GM21619 (cell line): ENCODE data around the gene DYRK1B.

Source experiments
- ATAC-seq: cut with Tn5 transposase; IDR thresholded peaks from one replicate; pipeline ENCODE4 v1.9.1; 2021; ENCODE audit not compliant: unreplicated experiment

Gene DYRK1B

DNA sequence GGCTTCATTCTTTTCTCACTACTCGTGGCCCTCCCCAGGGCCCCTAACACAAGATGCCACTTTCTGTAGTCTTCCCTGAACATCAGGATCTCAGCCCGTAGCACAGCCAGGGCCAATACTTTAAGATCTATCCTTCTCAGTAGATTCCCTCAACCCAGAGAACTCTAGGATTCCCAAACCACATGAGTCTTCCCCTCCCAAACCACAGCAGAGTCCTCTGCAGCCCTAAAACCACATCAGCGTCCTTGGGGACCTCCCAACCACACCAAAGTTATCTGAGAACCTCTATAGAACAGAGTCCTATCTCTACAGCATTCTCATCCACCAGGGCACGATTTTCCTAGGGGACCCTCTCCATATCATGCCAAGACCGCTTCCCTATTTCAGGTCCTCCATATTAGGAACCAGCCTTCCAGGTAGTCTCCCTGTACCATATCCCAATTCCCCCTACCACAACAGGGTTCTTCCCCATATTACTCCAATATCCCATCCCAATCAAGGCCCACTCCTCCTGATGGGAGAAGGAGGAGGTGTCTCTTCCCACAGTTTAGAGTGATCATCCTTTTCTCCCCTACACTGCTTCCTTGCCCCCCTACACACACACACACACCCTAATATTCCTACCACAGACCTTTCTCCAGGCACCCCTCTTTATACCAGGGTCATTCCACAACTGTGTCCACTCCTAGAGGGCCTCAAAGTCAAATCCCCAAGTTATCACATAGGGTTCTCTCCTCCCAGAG, 1.4 kb downstream of the DYRK1B start:
- no peak for ATAC-seq

DNA sequence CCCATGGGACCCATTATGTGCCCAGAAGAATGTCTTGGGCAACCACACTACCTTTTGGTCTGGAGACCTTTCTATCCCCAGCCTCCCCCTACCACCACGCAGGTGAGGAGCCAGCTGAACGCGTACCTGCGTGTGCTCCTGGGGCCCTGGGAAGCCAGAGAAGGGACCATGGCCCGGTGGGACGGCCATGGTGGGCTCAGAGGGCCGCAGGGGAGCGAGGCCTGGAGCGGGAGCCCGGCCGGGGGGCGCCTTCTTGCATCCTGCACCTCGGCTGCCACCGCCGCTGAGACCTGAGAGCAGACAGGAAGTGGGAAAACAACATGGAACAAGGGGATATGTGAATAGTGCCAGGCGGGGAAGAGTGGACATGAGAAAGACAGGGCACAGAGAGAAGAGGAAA, 2.3 kb downstream of the DYRK1B start:
- ATAC-seq = no peak

DNA sequence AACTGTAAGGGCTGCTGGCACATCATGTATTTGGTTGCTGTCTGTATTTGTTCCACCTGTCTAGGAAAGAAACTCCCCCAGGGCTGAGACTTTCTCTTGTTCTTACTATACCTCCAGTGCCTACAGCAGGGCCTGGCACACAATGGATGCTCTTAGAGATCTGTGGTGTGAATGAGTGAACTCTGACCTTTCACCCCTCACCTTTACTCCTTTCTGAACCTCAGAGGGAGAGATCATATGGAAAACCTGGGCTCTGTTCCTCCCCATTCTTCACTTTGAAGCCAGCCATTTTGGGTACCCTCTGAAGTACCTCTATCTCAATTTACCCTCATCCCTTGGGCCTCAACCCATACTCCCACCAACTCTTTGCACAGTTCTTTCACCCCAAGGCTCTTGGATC, 3.1 kb downstream of the DYRK1B start:
- ATAC-seq = no peak

GRCh38 chr19:39830406-39830805, 3.6 kb downstream of the DYRK1B start:
- no peak for ATAC-seq

GRCh38 chr19:39829702-39830275, 4.2 kb downstream of the DYRK1B start:
- ATAC-seq = no peak

DNA sequence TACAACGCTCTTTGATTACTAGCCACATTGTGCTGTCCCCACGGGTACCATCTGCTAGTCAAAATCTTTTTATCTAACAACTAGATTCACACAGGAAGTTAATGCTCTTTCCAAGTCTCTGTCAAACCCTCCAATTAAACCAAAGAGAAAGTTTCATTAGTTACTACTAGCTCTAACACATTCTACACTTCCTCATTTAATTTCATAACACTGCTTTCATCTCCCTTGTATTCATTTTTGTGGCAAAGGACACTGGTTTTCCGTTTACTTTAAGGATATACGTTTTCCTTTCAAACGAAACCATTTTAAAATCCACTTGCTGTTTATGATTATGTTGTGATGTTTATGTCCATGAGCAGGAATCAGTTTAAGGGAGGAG, 5.3 kb downstream of the DYRK1B start:
- ATAC-seq = no peak

GRCh38 chr19:39828015-39828653, 5.8 kb downstream of the DYRK1B start:
- no peak for ATAC-seq

DNA sequence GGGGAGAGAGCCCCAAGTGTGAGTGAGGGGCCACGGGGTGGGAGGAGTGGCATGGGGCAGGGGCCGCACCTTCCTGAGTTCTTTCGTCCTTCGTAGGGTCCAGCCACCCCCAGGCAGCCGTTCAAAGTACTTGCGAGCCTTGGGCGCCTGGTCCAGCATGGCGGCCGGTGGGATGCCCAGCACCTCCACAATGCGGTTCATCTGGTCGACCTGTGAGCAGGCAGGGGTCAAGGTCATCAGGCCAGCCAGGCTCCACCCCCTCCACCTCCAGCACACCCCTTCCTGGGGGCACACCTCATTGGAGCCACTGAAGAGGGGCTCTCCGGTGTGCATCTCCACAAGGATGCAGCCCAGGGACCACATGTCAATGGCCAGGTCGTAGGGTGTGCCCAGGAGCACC, 6.7 kb downstream of the DYRK1B start:
- no peak for ATAC-seq

DNA sequence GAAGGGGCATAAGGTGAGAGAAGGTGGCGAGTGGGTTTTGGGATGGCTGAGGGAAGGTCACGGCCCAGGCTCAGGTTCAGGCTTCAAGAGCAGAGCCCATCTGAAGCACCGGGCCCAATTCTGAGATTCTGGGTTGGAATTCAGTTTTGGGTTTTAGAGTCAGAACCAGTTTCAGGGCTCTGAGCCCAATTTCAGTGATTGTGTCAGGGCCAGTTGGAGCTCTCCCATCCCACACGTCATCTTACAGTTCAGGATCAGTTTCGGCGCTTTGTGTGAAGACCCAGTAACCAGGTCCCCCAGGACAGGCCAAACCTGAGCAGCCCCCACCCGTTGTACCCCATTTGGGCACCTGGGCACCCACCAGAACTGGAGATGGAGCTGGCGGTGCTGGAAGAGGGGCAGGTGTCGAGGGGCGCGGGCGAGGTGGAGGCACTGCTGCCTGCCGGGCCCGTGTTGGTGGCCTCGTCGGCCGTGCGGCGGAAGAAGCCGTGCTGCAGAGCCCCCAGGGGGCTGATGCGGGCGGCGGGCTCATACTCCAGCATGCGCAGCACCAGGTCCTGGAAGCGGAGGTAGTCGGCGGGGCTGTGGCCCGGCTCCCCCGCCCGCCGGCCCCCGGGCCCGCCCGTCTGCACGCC, 7.5 kb downstream of the DYRK1B start:
- no peak for ATAC-seq

GRCh38 chr19:39825531-39826076, 8.4 kb downstream of the DYRK1B start:
- ATAC-seq = no peak

GRCh38 chr19:39825093-39825463, 8.9 kb downstream of the DYRK1B start:
- no peak for ATAC-seq

GRCh38 chr19:39824143-39825092, 9.5 kb downstream of the DYRK1B start:
- ATAC-seq = peak; percentile 92

DNA sequence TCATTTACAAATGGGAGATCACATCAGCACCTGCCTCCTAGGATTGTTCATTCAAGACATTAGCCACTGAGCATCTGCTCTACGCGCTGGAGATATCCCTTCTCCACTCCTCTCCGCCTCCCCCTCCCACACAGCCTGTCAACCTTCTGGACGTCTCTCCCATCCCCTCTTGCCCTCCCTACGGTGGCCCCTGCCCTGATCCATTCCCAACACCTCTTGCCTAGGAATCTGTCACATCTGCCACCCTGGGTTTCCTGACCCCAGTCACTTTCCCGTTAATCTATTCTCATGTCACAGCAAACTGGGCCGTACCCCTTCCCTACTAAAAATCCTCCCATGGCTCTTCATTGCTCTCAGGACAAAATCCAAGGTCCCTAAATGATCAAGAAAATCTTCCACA, 10.3 kb downstream of the DYRK1B start:
- no peak for ATAC-seq

- ATAC-seq = no peak
These were observed 13.3 kb downstream of the DYRK1B start for GRCh38 chr19:39820696-39821095.

DNA sequence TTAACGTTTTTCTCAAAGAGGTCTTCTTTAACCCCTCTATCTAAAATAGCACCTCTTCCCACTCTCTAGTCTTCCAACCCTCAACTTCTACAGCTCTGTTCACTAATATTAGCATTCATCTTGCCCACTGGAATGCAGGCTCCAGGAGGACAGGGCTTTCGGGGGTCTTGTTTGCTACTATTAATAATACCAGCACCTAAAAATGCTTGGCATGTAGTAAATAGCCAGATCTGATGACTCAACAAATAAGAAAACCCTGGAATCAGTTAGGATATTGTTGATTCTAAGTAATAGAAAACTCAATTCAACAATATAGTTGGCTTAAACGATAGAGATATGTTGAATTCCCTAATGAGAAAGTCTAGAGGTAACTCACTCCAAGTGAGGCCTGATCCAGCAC, 14.2 kb downstream of the DYRK1B start:
- no peak for ATAC-seq

DNA sequence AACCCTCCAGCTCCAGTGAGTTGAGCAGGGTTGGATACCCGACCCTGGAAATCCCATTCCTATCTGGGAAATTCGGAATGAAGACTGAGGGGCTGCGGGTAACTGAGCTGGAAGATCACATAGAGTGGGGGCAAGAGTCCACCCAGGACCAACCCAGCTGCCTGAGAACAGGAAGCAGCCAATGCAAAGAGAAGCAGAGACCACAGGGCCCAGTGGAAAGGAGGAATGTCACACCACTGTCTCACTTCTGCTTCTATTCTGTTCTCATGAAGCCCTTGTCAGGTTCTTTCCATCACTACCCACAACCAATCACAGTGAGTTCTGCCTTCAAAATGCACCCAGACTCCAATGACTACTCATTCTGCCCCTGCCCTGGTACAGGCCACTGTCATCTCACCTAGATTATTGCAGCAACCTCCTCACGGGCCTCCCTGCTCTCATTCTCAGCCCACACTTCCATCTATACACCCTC, 15.3 kb downstream of the DYRK1B start:
- no peak for ATAC-seq

DNA sequence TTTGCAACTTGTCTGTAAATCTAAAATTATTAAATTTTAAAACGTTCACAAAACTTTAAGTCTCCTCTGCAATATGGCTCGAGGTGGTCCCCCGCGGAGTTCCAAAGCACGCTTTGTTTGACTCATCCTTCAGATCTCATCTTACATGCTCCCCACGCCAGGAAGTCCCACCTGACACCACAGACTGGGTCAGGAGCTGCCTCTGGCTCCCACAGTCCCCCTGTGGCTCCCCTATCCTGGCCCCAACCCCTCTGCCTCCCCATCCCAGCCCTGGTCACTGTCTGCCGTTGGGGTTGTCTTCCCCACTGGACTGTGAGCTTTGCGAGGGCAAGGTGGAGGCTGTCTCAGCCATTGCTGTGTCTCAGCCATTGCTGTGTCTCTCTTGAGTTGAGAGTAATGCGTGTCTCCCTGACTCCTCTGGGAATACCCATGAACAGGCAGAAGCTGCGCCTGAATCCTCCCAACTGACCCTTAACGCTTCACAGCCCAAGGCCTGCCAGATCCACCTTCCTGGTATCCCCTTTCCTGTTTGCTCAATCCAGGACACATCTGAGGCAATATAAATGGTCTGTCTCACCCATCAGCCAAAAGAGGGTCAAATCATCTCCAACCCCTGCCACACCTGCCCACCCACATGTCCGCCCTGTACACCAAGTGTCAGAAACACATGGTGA, 15.9 kb downstream of the DYRK1B start:
- ATAC-seq = no peak

DNA sequence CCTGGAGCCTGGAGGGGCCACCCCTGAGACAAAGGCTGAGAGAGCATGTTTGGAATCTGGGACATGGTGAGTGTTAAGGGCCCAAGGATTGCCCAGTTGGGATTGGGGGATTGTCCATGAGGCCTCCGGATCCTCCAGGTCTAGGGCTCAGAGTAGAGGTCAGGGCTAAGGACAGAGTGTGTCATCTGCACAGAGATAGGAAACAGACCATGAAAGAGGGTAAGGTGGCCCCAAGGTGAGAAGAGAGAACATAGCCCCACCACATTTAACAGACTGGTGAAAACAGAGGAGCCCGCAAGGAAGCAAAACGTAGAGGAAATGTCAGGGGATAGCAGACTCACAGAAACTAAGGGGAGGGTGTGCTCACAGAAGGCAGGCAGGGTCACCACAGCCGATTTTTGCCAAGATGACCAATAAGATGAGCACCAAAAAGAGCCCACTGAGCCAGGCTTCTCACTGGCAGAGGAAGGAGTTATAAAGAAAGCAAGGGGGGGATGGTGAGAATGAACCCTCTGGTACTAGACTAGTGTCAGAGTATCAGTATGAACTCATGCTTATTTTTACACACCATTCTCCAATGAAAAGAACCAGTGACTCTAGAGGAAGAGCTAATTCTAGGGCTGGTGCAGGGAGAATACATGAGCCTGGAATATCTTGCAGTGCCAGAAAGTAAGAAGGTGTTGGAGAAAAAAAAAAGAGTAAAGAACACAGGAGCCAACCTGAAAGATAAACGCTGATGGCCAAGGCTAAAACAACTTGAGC, 17.5 kb downstream of the DYRK1B start:
- no peak for ATAC-seq

GRCh38 chr19:39814595-39814994, 19.4 kb downstream of the DYRK1B start:
- no peak for ATAC-seq
